ENCODE measurements around the gene DIDO1. TPM values are rescaled to one million over a fixed set of nuclear protein-coding genes. Genes with fewer than 3 reads are reported as not detected.

The DIDO1 gene
- total and polyA plus RNA-seq, 9 of the 15 experiments (the other 6 are each of a cell fraction or from before 2014, with no cell fraction given): 4.4 to 46.8 (median 31.2) TPM

GRCh38 chr20:62926229-62927127 is at the start of gene DIDO1 (continued):
- TF ChIP-seq ZNF407 (IDR thresholded peaks at IDR 0.05; ENCODE audit: low read depth) (no peak), E4F1 (CRISPR knock-in tag; IDR thresholded peaks at IDR 0.05; ENCODE audit: borderline replicate concordance) (no peak), CBX8 (IDR thresholded peaks at IDR 0.05; ENCODE audit: borderline replicate concordance, extremely low read depth, low read depth, low read length, poor library complexity, severe bottlenecking) (no peak), TAF9B (IDR thresholded peaks at IDR 0.05; ENCODE audit: partially characterized antibody) (no peak), ZKSCAN1 (IDR thresholded peaks at IDR 0.05; ENCODE audit: low read depth, low read length) (no peak), FOXA1 (IDR thresholded peaks at IDR 0.05; ENCODE audit: borderline replicate concordance) (no peak), RBM34 (IDR thresholded peaks at IDR 0.05; ENCODE audit: borderline replicate concordance, insufficient read depth, low read length) (no peak), SETDB1 (IDR thresholded peaks at IDR 0.05; ENCODE audit: low read length) (no peak), POLR2G (IDR thresholded peaks at IDR 0.05; ENCODE audit: low read depth, low read length) (peak; percentile 91), ZNF280B (CRISPR knock-in tag; IDR thresholded peaks at IDR 0.05) (no peak), HNRNPL (IDR thresholded peaks at IDR 0.05; ENCODE audit: low read depth, low read length) (no peak), HDAC6 (IDR thresholded peaks at IDR 0.05; ENCODE audit: low read depth, low read length) (no peak), TAL1 (IDR thresholded peaks at IDR 0.05) (no peak), POLR2AphosphoS5 (IDR thresholded peaks at IDR 0.05; ENCODE audit: control insufficient read depth, insufficient read depth, low read depth, low read length) (peak; percentile 82), ELF2 (CRISPR knock-in tag; IDR thresholded peaks at IDR 0.05) (no peak)

Measured in K562 (cell line).